ENCODE data around the gene KAT2B. TPM values are rescaled to one million over a fixed set of nuclear protein-coding genes. Genes with fewer than 3 reads are reported as not detected.

KAT2B gene
- 10 to 100 TPM; 21.3 to 47.0 (median 33.3) TPM for total RNA-seq

GRCh38 chr3:20039765-20040547 lies at the start of gene KAT2B:
KAT2B (plus strand) TSS chr3:20040446; CDS start chr3:20040478, 32 bp downstream.
- ATAC-seq (ENCODE audit: low FRiP score) (peak; percentile 88), DNase-seq (ENCODE audit: low spot score) (peak; percentile 34)

GRCh38 chr3:19994796-19995195 lies 45.5 kb upstream of the KAT2B start:
- DNase-seq (ENCODE audit: low spot score), result no peak
- no peak for ATAC-seq (ENCODE audit: low FRiP score)
- TF ChIP-seq CTCF (IDR thresholded peaks at IDR 0.05), result no peak

More at GRCh38 chr3:20039765-20040547, at the start of gene KAT2B:
- peak in 1 of 3 donors; percentile 31 for TF ChIP-seq CTCF (IDR thresholded peaks at IDR 0.05)

GRCh38 chr3:19997502-19997901 lies 42.7 kb upstream of the KAT2B start:
- TF ChIP-seq CTCF (IDR thresholded peaks at IDR 0.05), result no peak
- no peak for DNase-seq (ENCODE audit: low spot score)
- ATAC-seq (ENCODE audit: low FRiP score), result no peak

- DNase-seq (ENCODE audit: low spot score) (no peak), ATAC-seq (ENCODE audit: low FRiP score) (no peak)
- TF ChIP-seq CTCF (IDR thresholded peaks at IDR 0.05), result no peak
These were observed 38.3 kb upstream of the KAT2B start for GRCh38 chr3:20001932-20002331.

- no peak for TF ChIP-seq CTCF (IDR thresholded peaks at IDR 0.05)
- DNase-seq (ENCODE audit: low spot score), result no peak
- no peak for ATAC-seq (ENCODE audit: low FRiP score)
These were observed 32.3 kb upstream of the KAT2B start for GRCh38 chr3:20007960-20008359.

GRCh38 chr3:20008646-20009045 lies 31.6 kb upstream of the KAT2B start:
- no peak for TF ChIP-seq CTCF (IDR thresholded peaks at IDR 0.05)
- ATAC-seq (ENCODE audit: low FRiP score) (no peak), DNase-seq (ENCODE audit: low spot score) (no peak)

- DNase-seq (ENCODE audit: low spot score) (no peak), ATAC-seq (ENCODE audit: low FRiP score) (no peak)
- TF ChIP-seq CTCF (IDR thresholded peaks at IDR 0.05), result no peak
These were observed 28.1 kb upstream of the KAT2B start, which contains the start of gene PP2D1 for GRCh38 chr3:20012164-20012563. PP2D1 (minus strand) TSS chr3:20012264; CDS start chr3:20012072, 192 bp downstream.

All from omental fat pad (tissue), 4 donors.